ENCODE data around the gene TSHZ2. TPM values are rescaled to one million over a fixed set of nuclear protein-coding genes. Genes with fewer than 3 reads are reported as not detected.

TSHZ2 gene
- total and polyA plus RNA-seq, 2 donors (not counting 3 experiments of a cell fraction or from before 2014, with no cell fraction given), result not detected

- POLR2A ChIA-PET, result no interaction called here
- no peaks in the 10 kb centered on the region for H3K4me1 ChIP-seq (ENCODE audit: control insufficient read depth, extremely low read depth, insufficient read depth, low read length)
- no peak overlapping the region for H2AFZ ChIP-seq (ENCODE audit: low read depth, low read length)
- dilution Hi-C loops (cut with MboI; ENCODE audit: extremely low pct_ligation_motif_present, low sequenced_read_pairs) (no loop called here), intact Hi-C loops (cut with micrococcal nuclease) (no loop called here)
- no peak overlapping the region for H3K27ac ChIP-seq (ENCODE audit: insufficient read depth, low read depth, low read length)
- no peaks in the 10 kb centered on the region for H3K9me1 ChIP-seq (replicated peaks; ENCODE audit: control insufficient read depth, extremely low read depth, insufficient read depth, low read length)
- no peaks in the 10 kb centered on the region for H3K79me2 ChIP-seq (ENCODE audit: control insufficient read depth, insufficient read depth, low read length)
- CTCF ChIA-PET, result no interaction called here
- no peaks in the 10 kb centered on the region for H3K9me3 ChIP-seq (replicated peaks; ENCODE audit: control insufficient read depth, insufficient read depth, low read length)
- H3K27me3 ChIP-seq (ENCODE audit: control insufficient read depth in 2 of 2, insufficient read depth in 2 of 2, low read length in 2 of 2), result no peaks in the 10 kb centered on the region
- TF ChIP-seq MAX (IDR thresholded peaks at IDR 0.05; ENCODE audit: insufficient read depth, insufficient read length) (no peak), POLR2A (IDR thresholded peaks at IDR 0.05; ENCODE audit: low read depth, low read length) (no peak), MYC (IDR thresholded peaks at IDR 0.05; ENCODE audit: low read depth, low read length) (no peak)
- FAIRE-seq (no peak), DNase-seq (ENCODE audit: low read depth, low spot score) (no peak)
- no peaks in the 10 kb centered on the region for H4K20me1 ChIP-seq (replicated peaks; ENCODE audit: control insufficient read depth, extremely low read depth, insufficient read depth, low read length)
- H3K36me3 ChIP-seq (ENCODE audit: control insufficient read depth in 2 of 2, extremely low read depth in 1 of 2, insufficient read depth in 2 of 2, low read length in 2 of 2), result no peaks in the 10 kb centered on the region
- no peak overlapping the region for H3K4me2 ChIP-seq (ENCODE audit: insufficient read depth, low read length)
- no peak overlapping the region for H3K9ac ChIP-seq (replicated peaks; ENCODE audit: extremely low read depth, insufficient read depth, low read length)
- no peak overlapping the region for H3K4me3 ChIP-seq (replicated peaks in 1 of 3; ENCODE audit: insufficient read depth in 1 of 3, low read depth in 1 of 3, low read length in 3 of 3)
- BruUV-seq (replicated peaks), result no TSS peak
Measured at GRCh38 chr20:53371216-53371615, 399.1 kb downstream of the TSHZ2 start.

- no peaks in the 10 kb centered on the region for H4K20me1 ChIP-seq (replicated peaks; ENCODE audit: control insufficient read depth, extremely low read depth, insufficient read depth, low read length)
- TF ChIP-seq CTCF (IDR thresholded peaks at IDR 0.05; ENCODE audit: extremely low read depth in 1 of 2, insufficient read depth in 1 of 2, low read depth in 1 of 2, low read length in 2 of 2) (no peak), GATA2 (IDR thresholded peaks at IDR 0.05; ENCODE audit: insufficient read depth, insufficient read length, low read depth, low read length) (no peak), JUN (IDR thresholded peaks at IDR 0.05; ENCODE audit: borderline replicate concordance, insufficient read depth, insufficient read length, low read depth) (no peak), POLR2A (IDR thresholded peaks at IDR 0.05; ENCODE audit: low read depth, low read length) (no peak), FOS (IDR thresholded peaks at IDR 0.05; ENCODE audit: borderline replicate concordance, insufficient read depth, low read length) (no peak), MAX (IDR thresholded peaks at IDR 0.05; ENCODE audit: insufficient read depth, insufficient read length) (no peak), MYC (IDR thresholded peaks at IDR 0.05; ENCODE audit: low read depth, low read length) (no peak), POLR2AphosphoS5 (IDR thresholded peaks at IDR 0.05; ENCODE audit: insufficient read depth, low read depth, low read length) (no peak), EZH2 (IDR thresholded peaks at IDR 0.05; ENCODE audit: borderline replicate concordance, low read depth, low read length, severe bottlenecking) (no peak)
- CTCF ChIA-PET, result no interaction called here
- H3K4me1 ChIP-seq (ENCODE audit: control insufficient read depth, extremely low read depth, insufficient read depth, low read length), result no peaks in the 10 kb centered on the region
- H3K9ac ChIP-seq (replicated peaks; ENCODE audit: extremely low read depth, insufficient read depth, low read length), result no peak overlapping the region
- no peaks in the 10 kb centered on the region for H3K27me3 ChIP-seq (ENCODE audit: control insufficient read depth in 2 of 2, insufficient read depth in 2 of 2, low read length in 2 of 2)
- no peak overlapping the region for H3K4me2 ChIP-seq (ENCODE audit: insufficient read depth, low read length)
- H3K36me3 ChIP-seq (ENCODE audit: control insufficient read depth in 2 of 2, extremely low read depth in 1 of 2, insufficient read depth in 2 of 2, low read length in 2 of 2), result no peaks in the 10 kb centered on the region
- no peaks in the 10 kb centered on the region for H3K9me1 ChIP-seq (replicated peaks; ENCODE audit: control insufficient read depth, extremely low read depth, insufficient read depth, low read length)
- no peaks in the 10 kb centered on the region for H3K9me3 ChIP-seq (replicated peaks; ENCODE audit: control insufficient read depth, insufficient read depth, low read length)
- no peaks in the 10 kb centered on the region for H3K79me2 ChIP-seq (ENCODE audit: control insufficient read depth, insufficient read depth, low read length)
- no TSS peak for BruUV-seq (replicated peaks)
- H3K4me3 ChIP-seq (replicated peaks in 1 of 3; ENCODE audit: insufficient read depth in 1 of 3, low read depth in 1 of 3, low read length in 3 of 3), result no peak overlapping the region
- dilution Hi-C loops (cut with MboI; ENCODE audit: extremely low pct_ligation_motif_present, low sequenced_read_pairs), result no loop called here
- FAIRE-seq, result no peak
- no peak overlapping the region for H3K27ac ChIP-seq (ENCODE audit: insufficient read depth, low read depth, low read length)
- no peak for DNase-seq (ENCODE audit: low read depth, low spot score)
- intact Hi-C loops (cut with micrococcal nuclease), result no loop called here
- POLR2A ChIA-PET, result no interaction called here
- H2AFZ ChIP-seq (ENCODE audit: low read depth, low read length), result no peak overlapping the region
Measured at GRCh38 chr20:53376021-53376420, 403.9 kb downstream of the TSHZ2 start.
